ENCODE measurements around the gene CLDN14. TPM values are rescaled to one million over a fixed set of nuclear protein-coding genes. Genes with fewer than 3 reads are reported as not detected.

The CLDN14 gene
- total RNA-seq, 1 donor from 2014 or later = 0.79 TPM

DNA sequence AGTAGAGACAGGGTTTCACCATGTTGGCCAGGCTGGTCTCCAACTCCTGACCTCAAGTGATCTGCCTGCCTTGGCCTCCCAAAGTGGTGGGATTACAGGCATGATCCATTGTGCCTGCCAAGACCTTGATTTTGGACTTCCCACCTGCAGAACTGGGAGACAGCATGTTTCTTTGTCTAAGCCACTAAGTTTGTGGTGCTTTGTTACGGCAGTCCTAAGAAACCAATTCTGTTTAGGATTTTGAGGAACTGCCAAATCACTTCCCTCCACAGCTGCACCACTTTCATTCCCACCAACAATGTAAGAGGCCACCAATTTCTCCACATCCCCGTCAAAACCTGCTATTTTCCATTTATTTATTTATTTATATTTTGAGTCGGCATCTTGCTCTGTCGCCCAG lies 48.7 kb downstream of the CLDN14 start:
- no peak for DNase-seq

GRCh38 chr21:36430841-36431240 lies 49.1 kb downstream of the CLDN14 start:
- DNase-seq = no peak

DNA sequence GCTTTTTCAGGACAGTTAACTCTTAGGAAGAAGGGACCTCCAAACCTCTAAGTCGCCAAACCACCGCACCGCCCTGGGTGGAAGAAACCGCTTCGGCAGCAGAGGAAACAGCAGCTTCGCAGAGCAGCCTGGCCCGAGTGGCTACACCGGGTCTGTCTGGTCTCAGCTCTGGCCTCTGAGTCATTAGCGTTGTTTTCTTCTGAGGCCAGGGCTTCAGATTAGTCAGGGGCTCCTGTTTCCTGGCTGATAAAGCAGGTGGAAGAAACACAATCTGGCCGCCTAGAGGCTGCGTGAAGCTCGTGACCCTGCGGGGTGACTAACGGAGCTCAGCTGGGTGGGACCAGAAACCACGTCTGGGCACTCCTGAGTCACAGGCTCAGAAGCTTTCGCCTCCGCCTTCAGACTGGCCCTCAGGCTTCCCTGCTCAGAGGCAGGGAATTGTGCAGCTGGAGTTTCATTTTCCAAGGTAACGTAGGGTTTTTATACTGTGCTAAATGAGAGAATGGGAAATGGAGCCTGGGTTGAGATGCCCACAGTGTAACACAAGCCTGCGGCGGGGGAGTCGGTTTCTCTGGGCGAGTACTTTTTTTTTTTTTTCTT lies 49.9 kb downstream of the CLDN14 start:
- DNase-seq = no peak

- no peak for DNase-seq
Observed at GRCh38 chr21:36428761-36429432, 51.0 kb downstream of the CLDN14 start.

DNA sequence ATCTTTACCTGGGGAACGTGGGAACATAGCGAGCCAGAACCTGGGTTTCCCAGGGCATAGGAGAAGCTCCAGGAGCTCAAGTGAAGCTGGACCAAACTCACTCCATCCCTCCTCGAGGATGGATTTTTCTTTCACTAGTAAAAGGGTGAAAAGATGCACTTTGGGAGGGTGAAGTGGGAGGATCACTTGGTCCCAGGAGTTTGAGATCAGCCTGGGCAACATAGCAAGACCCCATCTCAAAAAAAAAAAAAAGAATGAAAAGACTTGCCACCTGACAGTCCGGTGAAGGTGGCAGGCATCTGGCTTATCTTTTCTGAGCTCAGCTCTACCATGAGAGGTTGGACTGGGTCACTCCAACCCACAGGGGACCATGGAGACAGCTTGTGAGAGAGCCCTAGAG lies 52.4 kb downstream of the CLDN14 start:
- no peak for DNase-seq

- no peak for DNase-seq
Observed at GRCh38 chr21:36425286-36425685, 54.6 kb downstream of the CLDN14 start.

- DNase-seq = no peak
Observed at GRCh38 chr21:36424592-36424991, 55.3 kb downstream of the CLDN14 start.

DNA sequence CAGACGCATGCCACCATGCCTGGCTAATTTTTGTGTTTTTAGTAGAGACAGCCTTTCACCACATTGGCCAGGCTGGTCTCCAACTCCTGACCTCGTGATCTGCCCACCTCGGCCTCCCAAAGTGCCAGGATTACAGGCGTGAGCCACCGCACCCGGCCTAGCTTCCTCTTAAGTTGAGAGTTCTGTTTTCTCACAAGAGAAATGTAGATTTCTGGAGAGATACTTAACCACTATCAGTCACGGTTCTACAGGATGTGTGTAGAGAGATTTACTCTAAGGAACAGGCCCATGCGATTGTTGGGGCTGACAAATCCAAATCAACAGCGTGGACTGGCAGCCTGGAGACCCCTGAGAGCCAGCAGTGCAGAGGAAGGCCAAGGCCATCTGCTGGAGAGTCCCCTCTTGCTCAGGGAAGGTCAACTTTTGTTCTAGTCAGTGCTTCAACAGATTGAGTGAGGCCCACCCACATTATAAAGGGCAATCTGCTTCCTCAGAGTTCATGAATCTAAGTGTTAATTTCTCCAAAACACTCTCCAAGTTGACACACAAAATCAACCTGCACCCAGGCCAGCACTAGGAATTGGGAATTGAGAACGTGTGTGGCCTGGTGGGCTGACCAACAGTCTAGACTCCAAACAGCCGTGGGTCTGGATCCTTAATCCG lies 56.0 kb downstream of the CLDN14 start:
- no peak for DNase-seq

- DNase-seq = no peak
Observed at GRCh38 chr21:36422279-36423098, 57.4 kb downstream of the CLDN14 start.

GRCh38 chr21:36420571-36421339 lies 59.2 kb downstream of the CLDN14 start:
- no peak for DNase-seq

- DNase-seq = peak; percentile 55
Observed at GRCh38 chr21:36419996-36420395, 59.9 kb downstream of the CLDN14 start.

DNA sequence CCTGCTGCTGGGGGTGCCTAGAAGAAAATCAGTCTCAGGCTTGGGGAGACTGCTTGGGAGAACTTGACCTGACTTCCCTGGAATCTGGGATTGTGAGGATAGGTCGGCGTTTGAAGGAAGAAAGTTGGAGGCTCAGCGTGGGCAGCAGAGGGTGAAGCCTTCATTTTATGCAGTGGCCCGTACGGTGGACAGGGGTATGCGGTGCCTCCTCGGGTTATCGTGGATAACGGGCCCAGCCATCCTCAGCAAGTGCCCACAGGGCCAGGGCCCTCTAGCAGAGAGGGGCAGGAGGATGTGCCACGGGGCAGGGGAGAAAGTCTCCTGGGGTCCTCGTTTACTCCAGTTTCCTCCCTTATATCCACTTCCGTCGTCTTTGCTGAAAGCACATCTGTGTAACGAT lies 60.7 kb downstream of the CLDN14 start:
- no peak for DNase-seq

- no peak for DNase-seq
Observed at GRCh38 chr21:36415375-36415774, 64.5 kb downstream of the CLDN14 start.

DNA sequence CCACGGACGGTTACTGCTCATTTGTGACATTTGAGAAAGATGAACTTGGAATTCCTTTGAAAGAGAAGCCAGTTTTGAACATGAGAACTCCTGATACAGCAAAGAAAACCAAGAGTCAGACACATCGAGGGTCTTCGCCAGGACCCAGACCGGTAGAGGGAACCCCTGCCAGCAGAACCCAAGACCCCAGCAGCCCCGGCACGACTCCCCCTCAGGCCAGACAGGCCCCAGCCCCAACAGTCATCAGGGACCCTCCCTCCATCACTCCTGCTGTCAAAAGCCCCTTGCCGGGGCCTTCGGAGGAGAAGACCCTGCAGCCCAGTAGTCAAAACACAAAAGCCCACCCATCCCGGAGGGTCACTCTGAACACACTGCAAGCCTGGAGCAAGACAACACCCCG lies 67.0 kb downstream of the CLDN14 start:
- no peak for DNase-seq

DNA sequence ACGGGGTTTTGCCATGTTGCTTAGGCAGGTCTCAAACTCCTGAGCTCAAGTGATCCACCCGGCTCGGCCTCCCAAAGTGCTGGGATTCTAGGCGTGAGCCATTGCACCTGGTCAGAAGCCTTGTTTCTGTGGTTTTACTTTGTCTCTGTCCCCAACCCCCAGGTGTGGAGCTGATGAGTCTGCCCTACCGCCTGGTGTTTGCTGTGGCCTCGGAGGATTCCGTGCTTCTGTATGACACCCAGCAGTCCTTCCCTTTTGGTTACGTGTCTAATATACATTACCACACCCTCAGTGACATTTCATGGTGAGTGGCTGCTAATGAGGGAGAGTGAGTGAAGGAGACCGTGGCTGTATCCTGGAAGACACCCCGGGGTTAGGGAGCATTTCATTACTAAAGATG lies 68.6 kb downstream of the CLDN14 start:
- no peak for DNase-seq

Other genes starting within 250 kb of the CLDN14 start
- 79.1 TPM for gene MORC3, start 159.9 kb downstream of the CLDN14 start, total RNA-seq
- 1.6 TPM for gene CHAF1B, start 94.7 kb downstream of the CLDN14 start, total RNA-seq
- not detected for gene SIM2, start 219.0 kb upstream of the CLDN14 start, total RNA-seq

All from skin of body (tissue), 2 donors.